Suprapubic skin (tissue), 4 donors: ENCODE measurements around the gene CD70. TPM values are rescaled to one million over a fixed set of nuclear protein-coding genes. Genes with fewer than 3 reads are reported as not detected.
"Not testable (repeated sequence)": the region's sequence is repeated elsewhere in the genome, so short reads cannot be mapped to it uniquely, and the experiment has no call there.

ENCODE experiments used
- DNase-seq, 2 donors: peaks; one replicate each; pipeline ENCODE4 v3.0.0-alpha.2; 2019; ENCODE audit warnings: low spot score in 2 of 2
- H3K27ac ChIP-seq: fragments of 200-600 bp; sonication (generic); one replicate; pipeline ENCODE4 v1.5.1; 2019
- H3K27me3 ChIP-seq: fragments of 200-600 bp; sonication (generic); one replicate; pipeline ENCODE4 v1.5.1; 2019
- H3K36me3 ChIP-seq: fragments of 200-600 bp; sonication (generic); one replicate; pipeline ENCODE4 v1.5.1; 2019
- H3K4me1 ChIP-seq: fragments of 200-600 bp; sonication (generic); one replicate; pipeline ENCODE4 v1.5.1; 2019
- H3K4me3 ChIP-seq: fragments of 200-600 bp; sonication (generic); one replicate; pipeline ENCODE4 v1.5.1; 2019; ENCODE audit warnings: mild to moderate bottlenecking
- H3K9me3 ChIP-seq: fragments of 200-600 bp; sonication (generic); one replicate; pipeline ENCODE4 v1.5.1; 2019
- CTCF ChIP-seq, 2 donors: fragments of 200-600 bp in 1 of 2; fragments of 450-650 bp in 1 of 2; sonication (generic) in 1 of 2; IDR thresholded peaks; one replicate each; pipeline ENCODE4 v1.5.1; 2016 to 2019; ENCODE audit warnings: antibody characterized with exemption in 2 of 2, mild to moderate bottlenecking in 1 of 2, moderate library complexity in 1 of 2
- EP300 ChIP-seq: sonication (generic); formaldehyde crosslinking; IDR thresholded peaks from one replicate; pipeline ENCODE4 v1.6.1; 2017; ENCODE audit warnings: antibody characterized with exemption
- POLR2A ChIP-seq, 2 donors: fragments of 450-650 bp; IDR thresholded peaks; one replicate each; pipeline ENCODE4 v1.6.1; 2017; ENCODE audit warnings: antibody characterized with exemption in 2 of 2, mild to moderate bottlenecking in 2 of 2, moderate library complexity in 2 of 2
- POLR2AphosphoS5 ChIP-seq, 3 donors: sonication (generic); formaldehyde crosslinking; IDR thresholded peaks; one replicate each; pipeline ENCODE4 v1.6.1; 2017; ENCODE audit warnings: antibody characterized with exemption in 3 of 3
- WGBS: methylation state at CpG from one replicate; pipeline ENCODE4 v1.1.5; 2018; 5-methylcytosine and 5-hydroxymethylcytosine counted together
- total RNA-seq, 4 donors: library from RNA; depleted of rRNA; stranded (reverse); fragments of >200 nt; gene quantifications; one replicate each; pipeline ENCODE4 v1.1.0, GENCODE V29; 2016

Gene CD70
- under 1 TPM in 1 of 4 donors, not detected in 3; 0.97 TPM for total RNA-seq

- peak within 1 kb of the TSS; percentile 10 for H3K27ac ChIP-seq
- H3K4me3 ChIP-seq, result peak within 1 kb of the TSS; percentile 40
- WGBS, result 2% methylated on average over 24 of the region's 35 CpGs
- H3K4me1 ChIP-seq, result peaks cover 43% of the 10 kb centered on the region
- H3K9me3 ChIP-seq, result no peaks in the 10 kb centered on the region
- H3K27me3 ChIP-seq, result peaks cover 88% of the 10 kb centered on the region
- DNase-seq, result peak in 1 of 2 donors; percentile 73
- H3K36me3 ChIP-seq, result no peaks in the 10 kb centered on the region
- TF ChIP-seq CTCF (IDR thresholded peaks at IDR 0.05) (no peak), POLR2AphosphoS5 (IDR thresholded peaks at IDR 0.05) (no peak), EP300 (no peak), POLR2A (IDR thresholded peaks at IDR 0.05) (no peak)
Observed at GRCh38 chr19:6590827-6591319, at the start of gene CD70. TSS of gene CD70 (minus strand) at chr19:6591150. CDS start at chr19:6591002, 148 bp downstream.

- 83% methylated on average over 9 of the region's 9 CpGs for WGBS
- H3K4me1 ChIP-seq, DNase-seq, H3K27me3 ChIP-seq, H3K9me3 ChIP-seq, H3K36me3 ChIP-seq, H3K27ac ChIP-seq, H3K4me3 ChIP-seq: not testable (repeated sequence)
Observed at GRCh38 chr19:6640333-6640732, 49.4 kb upstream of the CD70 start.

- H3K27me3 ChIP-seq, result no peaks in the 10 kb centered on the region
- H3K4me3 ChIP-seq, result no peak overlapping the region
- no peak overlapping the region for H3K27ac ChIP-seq
- no peaks in the 10 kb centered on the region for H3K36me3 ChIP-seq
- H3K9me3 ChIP-seq, result no peaks in the 10 kb centered on the region
- TF ChIP-seq POLR2AphosphoS5 (IDR thresholded peaks at IDR 0.05), result no peak
- TF ChIP-seq CTCF (IDR thresholded peaks at IDR 0.05), result no peak
- 60% methylated on average over 3 of the region's 4 CpGs for WGBS
- no peaks in the 10 kb centered on the region for H3K4me1 ChIP-seq
- DNase-seq, result no peak
Observed at GRCh38 chr19:6639439-6639838, 48.5 kb upstream of the CD70 start.

- H3K9me3 ChIP-seq, H3K4me1 ChIP-seq, H3K27me3 ChIP-seq, H3K36me3 ChIP-seq, H3K4me3 ChIP-seq, DNase-seq, H3K27ac ChIP-seq: not testable (repeated sequence)
- WGBS, result 69% methylated on average over 4 of the region's 4 CpGs
Observed at GRCh38 chr19:6633456-6633813, 42.5 kb upstream of the CD70 start.

GRCh38 chr19:6632747-6633455 is 42.0 kb upstream of the CD70 start:
- not testable (repeated sequence) for H3K27me3 ChIP-seq, H3K9me3 ChIP-seq, H3K4me3 ChIP-seq, H3K4me1 ChIP-seq, H3K36me3 ChIP-seq, H3K27ac ChIP-seq
- TF ChIP-seq CTCF (IDR thresholded peaks at IDR 0.05), result peak; percentile 35 to 62
- peak in 1 of 2 donors; percentile 82 for DNase-seq
- 47% methylated on average over 25 of the region's 26 CpGs for WGBS

GRCh38 chr19:6632002-6632621 is 41.2 kb upstream of the CD70 start:
- Histone ChIP-seq H3K4me1 (peaks cover 2% of the 10 kb centered on the region), H3K4me3 (no peak overlapping the region), H3K9me3 (no peaks in the 10 kb centered on the region), H3K27me3 (peaks cover 2% of the 10 kb centered on the region), H3K27ac (no peak overlapping the region), H3K36me3 (no peaks in the 10 kb centered on the region)
- TF ChIP-seq POLR2AphosphoS5 (IDR thresholded peaks at IDR 0.05), result no peak
- no peak for TF ChIP-seq POLR2A (IDR thresholded peaks at IDR 0.05)
- no peak for TF ChIP-seq EP300
- peak; percentile 76 to 87 for TF ChIP-seq CTCF (IDR thresholded peaks at IDR 0.05)
- peak in 1 of 2 donors; percentile 65 for DNase-seq
- 42% methylated on average over 12 of the region's 12 CpGs for WGBS
